MCF 10A (cell line): Measurements from ENCODE around the gene CSF1. TPM values are rescaled to one million over a fixed set of nuclear protein-coding genes. Genes with fewer than 3 reads are reported as not detected.

ENCODE experiments used
- BruUV-seq: library from RNA; stranded (reverse); fragments of 400-500 nt; replicated peaks from 2 replicates; lab custom pipeline; 2021; lab: Mats Ljungman, UMichigan
- CTCF ChIA-PET: fragments of 300-600 bp; sonication (Branson Sonifier 250); formaldehyde crosslinking; extraction: SDS; loops from one replicate; lab custom pipeline; 2021; ENCODE audit warnings: antibody characterized with exemption, inconsistent platforms; lab: Yijun Ruan, JAX
- POLR2A ChIA-PET: fragments of 300-600, 350-650 bp; sonication (Branson Sonifier 250); formaldehyde crosslinking; extraction: SDS; loops from one replicate; lab custom pipeline; 2020; ENCODE audit warnings: antibody characterized with exemption, inconsistent platforms; lab: Yijun Ruan, JAX
- DNase-seq: peaks from one replicate; pipeline ENCODE4 v3.0.0-alpha.2; 2018; ENCODE audit not compliant: unreplicated experiment
- H3K27ac Mint-ChIP-seq: one replicate; pipeline ENCODE4 v1.8.0; 2022; ENCODE audit warnings: mild to moderate bottlenecking, low read depth, mixed read lengths; ENCODE audit not compliant: unreplicated experiment
- H3K27me3 Mint-ChIP-seq: one replicate; pipeline ENCODE4 v1.8.0; 2022; ENCODE audit warnings: mixed read lengths; ENCODE audit not compliant: insufficient read depth, unreplicated experiment
- H3K36me3 Mint-ChIP-seq: one replicate; pipeline ENCODE4 v1.8.0; 2022; ENCODE audit warnings: mild to moderate bottlenecking, moderate library complexity, mixed read lengths; ENCODE audit not compliant: insufficient read depth, unreplicated experiment
- H3K4me1 Mint-ChIP-seq: one replicate; pipeline ENCODE4 v1.8.0; 2022; ENCODE audit warnings: mixed read lengths; ENCODE audit not compliant: insufficient read depth, unreplicated experiment
- H3K4me3 Mint-ChIP-seq: one replicate; pipeline ENCODE4 v1.8.0; 2022; ENCODE audit warnings: mild to moderate bottlenecking, moderate library complexity, mixed read lengths; ENCODE audit not compliant: unreplicated experiment
- H3K9me3 Mint-ChIP-seq: one replicate; pipeline ENCODE4 v1.8.0; 2022; ENCODE audit warnings: mixed read lengths; ENCODE audit not compliant: unreplicated experiment
- intact Hi-C: fragments of 100-400 bp; cut with micrococcal nuclease; formaldehyde crosslinking; loops from 2 replicates; pipeline ENCODE4 v1.14.1; 2022
- total RNA-seq: library from RNA; stranded (reverse); gene quantifications from 2 replicates; pipeline ENCODE4 v1.2.3, GENCODE V29; 2022
- TF ChIP-seq, protein P1 (sequence below): fragments of 200-600 bp; IDR thresholded peaks from one replicate; pipeline ENCODE4 v1.8.0; 2022; ENCODE audit warnings: antibody characterized with exemption, mild to moderate bottlenecking; ENCODE audit not compliant: unreplicated experiment

CSF1 gene
- total RNA-seq, 1 experiment from 2014 or later, result 6.3 TPM

DNA sequence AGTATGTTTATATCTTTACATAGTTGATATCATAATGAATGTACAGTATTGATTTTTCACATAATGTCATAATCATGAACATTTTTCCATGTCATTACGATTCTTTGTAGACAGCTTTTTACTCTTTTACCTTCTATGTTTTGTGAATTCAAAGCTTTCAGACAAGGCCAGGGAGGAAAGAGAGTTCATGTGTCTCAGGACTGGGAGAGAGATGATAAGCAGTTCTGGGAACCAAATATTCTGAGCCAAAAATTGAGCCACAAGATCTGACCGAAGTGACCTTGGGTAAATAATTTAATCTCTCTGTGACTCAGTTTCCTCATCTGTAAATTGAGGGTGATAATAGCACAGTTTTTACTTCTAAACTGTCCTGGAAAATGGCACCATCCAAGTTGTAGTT, 31.8 kb downstream of the CSF1 start:
- ChIA-PET POLR2A (interaction anchor here (0.7 kb wide), 1 partner anchor 11 kb away, joined by 3 read pairs; no protein-coding TSS in a partner anchor), CTCF (interaction anchor here (0.7 to 1.4 kb wide), 3 partner anchors 12 to 1657 kb away, joined by 3 to 5 read pairs (median 3); no protein-coding TSS in a partner anchor)
- DNase-seq, result no peak
- Mint-ChIP-seq H3K27me3 (no peaks in the 10 kb centered on the region), H3K27ac (no peak overlapping the region), H3K9me3 (peaks cover 6% of the 10 kb centered on the region), H3K4me3 (no peak overlapping the region), H3K4me1 (peaks cover 6% of the 10 kb centered on the region), H3K36me3 (no peaks in the 10 kb centered on the region)
- intact Hi-C loops, result no loop called here
- TF ChIP-seq, protein P1, sequence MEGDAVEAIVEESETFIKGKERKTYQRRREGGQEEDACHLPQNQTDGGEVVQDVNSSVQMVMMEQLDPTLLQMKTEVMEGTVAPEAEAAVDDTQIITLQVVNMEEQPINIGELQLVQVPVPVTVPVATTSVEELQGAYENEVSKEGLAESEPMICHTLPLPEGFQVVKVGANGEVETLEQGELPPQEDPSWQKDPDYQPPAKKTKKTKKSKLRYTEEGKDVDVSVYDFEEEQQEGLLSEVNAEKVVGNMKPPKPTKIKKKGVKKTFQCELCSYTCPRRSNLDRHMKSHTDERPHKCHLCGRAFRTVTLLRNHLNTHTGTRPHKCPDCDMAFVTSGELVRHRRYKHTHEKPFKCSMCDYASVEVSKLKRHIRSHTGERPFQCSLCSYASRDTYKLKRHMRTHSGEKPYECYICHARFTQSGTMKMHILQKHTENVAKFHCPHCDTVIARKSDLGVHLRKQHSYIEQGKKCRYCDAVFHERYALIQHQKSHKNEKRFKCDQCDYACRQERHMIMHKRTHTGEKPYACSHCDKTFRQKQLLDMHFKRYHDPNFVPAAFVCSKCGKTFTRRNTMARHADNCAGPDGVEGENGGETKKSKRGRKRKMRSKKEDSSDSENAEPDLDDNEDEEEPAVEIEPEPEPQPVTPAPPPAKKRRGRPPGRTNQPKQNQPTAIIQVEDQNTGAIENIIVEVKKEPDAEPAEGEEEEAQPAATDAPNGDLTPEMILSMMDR, result no peak
- BruUV-seq, result no TSS peak

DNA sequence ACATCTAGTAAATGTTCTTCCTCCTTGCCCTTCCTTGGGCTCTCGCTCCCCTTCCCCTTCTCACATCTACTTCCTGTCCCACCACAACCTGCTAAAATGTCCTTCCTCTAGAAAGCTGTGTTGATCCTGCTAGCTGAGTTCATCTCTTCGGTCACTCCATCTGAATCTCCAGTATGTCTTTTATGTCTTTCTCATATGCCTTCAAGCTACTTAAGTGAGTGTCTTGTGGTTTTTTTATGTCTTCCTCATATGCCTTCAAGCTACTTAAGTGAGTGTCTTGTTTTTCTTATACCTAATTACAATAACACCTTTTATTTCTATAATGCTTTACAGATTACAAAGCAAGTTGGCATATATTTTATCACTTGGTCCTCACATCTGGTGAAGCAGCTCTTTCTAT, 33.9 kb downstream of the CSF1 start:
- Mint-ChIP-seq H3K27me3 (no peaks in the 10 kb centered on the region), H3K4me3 (no peak overlapping the region), H3K36me3 (no peaks in the 10 kb centered on the region), H3K27ac (no peak overlapping the region), H3K9me3 (peaks cover 6% of the 10 kb centered on the region), H3K4me1 (peaks cover 12% of the 10 kb centered on the region)
- BruUV-seq, result no TSS peak
- DNase-seq, result no peak
- CTCF ChIA-PET, result interaction anchor here (0.5 to 1.2 kb wide), 2 partner anchors 9 to 96 kb away, joined by 3 to 4 read pairs; no protein-coding TSS in a partner anchor
- TF ChIP-seq, protein P1, result no peak
- intact Hi-C loops, result no loop called here
- POLR2A ChIA-PET, result interaction anchor here (0.8 to 0.9 kb wide), 2 partner anchors 28 to 33 kb away, joined by 3 read pairs; no protein-coding TSS in a partner anchor

GRCh38 chr1:109946511-109946910, 35.9 kb downstream of the CSF1 start:
- Mint-ChIP-seq H3K4me1 (peaks cover 12% of the 10 kb centered on the region), H3K27ac (no peak overlapping the region), H3K36me3 (no peaks in the 10 kb centered on the region), H3K4me3 (no peak overlapping the region), H3K27me3 (no peaks in the 10 kb centered on the region), H3K9me3 (peaks cover 6% of the 10 kb centered on the region)
- no TSS peak for BruUV-seq
- TF ChIP-seq, protein P1, result no peak
- CTCF ChIA-PET, result interaction anchor here (1.3 kb wide), 1 partner anchor 13 kb away, joined by 6 read pairs; no protein-coding TSS in a partner anchor
- DNase-seq, result no peak
- intact Hi-C loops, result no loop called here
- POLR2A ChIA-PET, result no interaction called here

- Mint-ChIP-seq H3K4me1 (peaks cover 12% of the 10 kb centered on the region), H3K36me3 (no peaks in the 10 kb centered on the region), H3K9me3 (peaks cover 6% of the 10 kb centered on the region), H3K27ac (no peak overlapping the region), H3K27me3 (no peaks in the 10 kb centered on the region), H3K4me3 (no peak overlapping the region)
- TF ChIP-seq, protein P1, result no peak
- ChIA-PET CTCF (interaction anchor here (0.6 to 1.3 kb wide), 6 partner anchors 12 to 302 kb away, joined by 3 to 6 read pairs (median 3); no protein-coding TSS in a partner anchor), POLR2A (interaction anchor here (0.6 to 1.0 kb wide), 2 partner anchors 9 to 35 kb away, joined by 3 to 4 read pairs; no protein-coding TSS in a partner anchor)
- BruUV-seq, result no TSS peak
- no peak for DNase-seq
- intact Hi-C loops, result no loop called here
These were observed 37.1 kb downstream of the CSF1 start for GRCh38 chr1:109947582-109948284.
